Measurements from ENCODE around the gene CDH13.

GRCh38 chr16:82735673-82736091, 108.9 kb downstream of the CDH13 start:
- TF ChIP-seq CTCF (IDR thresholded peaks at IDR 0.05; ENCODE audit: poor library complexity, severe bottlenecking): no peak
- TF ChIP-seq POLR2AphosphoS5 (IDR thresholded peaks at IDR 0.05): no peak
- TF ChIP-seq EZH2 (IDR thresholded peaks at IDR 0.05; ENCODE audit: borderline replicate concordance, insufficient read depth, low read length, poor library complexity, severe bottlenecking): no peak
- TF ChIP-seq EP300 (conservative IDR thresholded peaks at IDR 0.05; ENCODE audit: poor library complexity, severe bottlenecking): no peak
- TF ChIP-seq REST (IDR thresholded peaks at IDR 0.05; ENCODE audit: borderline replicate concordance): no peak
- TF ChIP-seq SMC3 (conservative IDR thresholded peaks at IDR 0.05; ENCODE audit: poor library complexity): no peak

All from neural cell (in vitro differentiated cells).